Stimulated activated CD8-positive, alpha-beta memory T cell treated with anti-CD3 and anti-CD28 coated beads, Interleukin-15, amount 100 ng/mL, for 48 hours (primary cell): Measurements from ENCODE around the gene RIPK3.
"Not testable (repeated sequence)": the region's sequence is repeated elsewhere in the genome, so short reads cannot be mapped to it uniquely, and the experiment has no call there.

Experiments used
- DNase-seq, 2 donors: peaks; one replicate each; pipeline ENCODE4 v3.0.0-alpha.2; 2020; ENCODE audit warnings: low read depth in 2 of 2

RIPK3 gene

GRCh38 chr14:24369907-24370687, 30.3 kb upstream of the RIPK3 start:
- no peak for DNase-seq

GRCh38 chr14:24369463-24369862, 29.7 kb upstream of the RIPK3 start:
- DNase-seq: no peak

GRCh38 chr14:24368562-24369252, 28.9 kb upstream of the RIPK3 start:
- peak in 1 of 2 donors; percentile 17 for DNase-seq

GRCh38 chr14:24368212-24368561, 28.4 kb upstream of the RIPK3 start:
- no peak for DNase-seq

GRCh38 chr14:24367514-24368211, 27.9 kb upstream of the RIPK3 start, which contains the start of gene NFATC4:
TSS of gene NFATC4 (plus strand) at chr14:24368184. CDS start at chr14:24368341, 157 bp downstream.
- no peak for DNase-seq

GRCh38 chr14:24366721-24367513, 27.1 kb upstream of the RIPK3 start:
- DNase-seq: peak in 1 of 2 donors; percentile 5

- no peak for DNase-seq
These were observed 26.6 kb upstream of the RIPK3 start for GRCh38 chr14:24366413-24366720.

GRCh38 chr14:24365600-24366412, 26.0 kb upstream of the RIPK3 start:
- DNase-seq: peak; percentile 63 to 68

GRCh38 chr14:24364841-24365240, 25.1 kb upstream of the RIPK3 start:
- DNase-seq: no peak

GRCh38 chr14:24363401-24363800, 23.6 kb upstream of the RIPK3 start:
- DNase-seq: no peak

GRCh38 chr14:24362241-24362960, 22.6 kb upstream of the RIPK3 start:
- no peak for DNase-seq

- DNase-seq: no peak
These were observed 21.5 kb upstream of the RIPK3 start for GRCh38 chr14:24361326-24361725.

GRCh38 chr14:24360281-24360680, 20.5 kb upstream of the RIPK3 start:
- no peak for DNase-seq

- DNase-seq: no peak
These were observed 16.4 kb upstream of the RIPK3 start for GRCh38 chr14:24356208-24356607.

- no peak for DNase-seq
These were observed 15.2 kb upstream of the RIPK3 start for GRCh38 chr14:24355009-24355408.

- DNase-seq: not testable (repeated sequence)
These were observed 14.7 kb upstream of the RIPK3 start for GRCh38 chr14:24354482-24354825.

GRCh38 chr14:24353559-24354481, 14.0 kb upstream of the RIPK3 start:
- no peak for DNase-seq

- no peak for DNase-seq
These were observed 11.7 kb upstream of the RIPK3 start for GRCh38 chr14:24351517-24351916.

- DNase-seq: no peak
These were observed 10.0 kb upstream of the RIPK3 start for GRCh38 chr14:24349742-24350141.
